ENCODE measurements around the gene SNW1.
"Not testable (repeated sequence)": the region's sequence is repeated elsewhere in the genome, so short reads cannot be mapped to it uniquely, and the experiment has no call there.

SNW1 gene

DNA sequence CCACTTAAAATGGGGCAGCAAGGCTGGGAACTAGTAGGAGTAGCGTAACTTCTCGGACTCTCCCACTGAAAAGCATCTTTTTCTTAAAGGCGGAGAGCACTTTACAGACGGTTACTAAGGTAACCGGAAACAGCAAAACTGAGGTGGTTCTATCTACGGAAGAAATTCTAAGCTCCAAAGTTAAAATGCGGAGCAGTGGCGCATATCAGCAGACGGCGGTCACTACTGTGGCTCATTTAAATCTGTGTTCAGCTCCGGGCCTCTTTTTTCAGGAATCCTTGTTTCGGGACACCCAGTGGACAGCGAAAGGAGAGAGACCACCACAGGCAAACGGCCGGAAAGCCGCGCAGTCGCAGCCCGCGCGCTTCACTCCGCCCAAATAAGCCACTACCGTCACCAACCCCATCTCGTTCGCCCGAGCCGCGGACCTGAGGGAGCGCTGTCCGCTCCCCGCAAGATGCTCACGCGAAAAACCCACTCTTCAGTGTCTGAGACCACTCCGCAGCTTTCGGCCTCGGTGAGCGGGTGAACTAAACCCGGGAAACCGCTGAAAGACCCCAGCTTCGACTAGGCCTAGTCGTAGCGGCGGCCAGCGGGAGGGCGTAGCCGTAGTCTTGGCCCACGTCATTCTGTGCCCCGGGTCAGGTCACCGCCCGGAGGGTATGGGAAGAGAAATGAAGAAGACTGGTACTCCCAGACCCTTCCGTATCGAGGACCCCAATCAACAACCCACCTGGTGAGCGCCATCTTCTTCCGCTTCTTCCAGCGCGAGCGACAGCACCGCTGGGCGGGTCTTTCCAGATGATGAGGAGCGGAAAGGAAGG is at the start of gene SNW1:
TSS of gene SNW1 (minus strand) at position 776 of the 824 bp plus-strand sequence. CDS start at position 747, 29 bp downstream.
- DNase-seq = peak; percentile 85 to 91

GRCh38 chr14:77809011-77809410 is 48.1 kb upstream of the SNW1 start:
- DNase-seq = no peak

GRCh38 chr14:77808250-77808649 is 47.3 kb upstream of the SNW1 start:
- DNase-seq = no peak

- no peak for DNase-seq
Observed at GRCh38 chr14:77805706-77806105, 44.8 kb upstream of the SNW1 start.

GRCh38 chr14:77804592-77804991 is 43.6 kb upstream of the SNW1 start:
- DNase-seq = no peak

- DNase-seq = no peak
Observed at GRCh38 chr14:77800814-77801213, 39.9 kb upstream of the SNW1 start.

DNA sequence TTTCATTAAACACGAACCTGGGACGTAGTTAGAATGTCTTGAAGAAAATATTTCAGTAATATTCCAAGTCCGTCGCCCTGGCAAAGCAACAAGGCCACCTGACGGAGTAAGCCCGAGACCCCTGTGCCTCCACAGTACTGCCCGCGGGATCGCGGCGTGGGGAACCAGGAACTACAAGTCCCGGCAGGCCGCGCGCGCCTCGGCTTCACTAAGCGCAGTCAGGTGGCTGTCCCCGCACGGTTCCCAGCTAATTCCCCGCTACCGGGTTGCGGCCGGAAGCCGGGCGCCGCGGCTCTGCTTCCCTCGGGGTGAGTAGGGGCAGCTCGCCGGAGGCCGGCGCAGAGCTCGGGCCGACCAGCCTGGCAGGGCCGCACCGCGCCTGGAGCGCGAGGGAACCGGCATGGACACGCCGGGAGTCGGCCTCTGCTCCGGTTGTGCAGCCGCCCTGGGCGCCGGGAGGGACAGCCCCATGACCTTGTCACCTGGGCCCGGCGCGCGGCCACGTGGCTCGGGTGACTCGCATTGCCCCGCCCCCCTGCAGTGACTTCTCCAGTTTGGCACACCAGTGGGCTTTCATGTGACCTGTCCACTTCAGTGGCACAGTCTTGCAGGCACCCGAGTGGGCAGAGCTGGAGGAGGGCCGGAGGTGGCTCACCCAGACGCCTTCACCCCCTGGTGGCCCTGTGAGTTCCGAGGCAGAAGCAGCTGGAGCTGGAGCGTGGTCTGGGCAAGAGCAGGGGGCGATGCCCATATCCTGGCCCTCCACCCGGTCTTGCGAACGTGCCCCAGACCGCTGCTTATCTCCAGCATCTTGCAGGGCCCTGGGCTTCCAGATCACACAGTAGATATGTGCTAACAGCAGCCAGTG is 39.1 kb upstream of the SNW1 start, which contains the start of gene ADCK1:
TSS of gene ADCK1 (plus strand) at position 247 of the 868 bp plus-strand sequence. CDS start 18,870 bp downstream, outside the sequence.
- DNase-seq = peak; percentile 86

DNA sequence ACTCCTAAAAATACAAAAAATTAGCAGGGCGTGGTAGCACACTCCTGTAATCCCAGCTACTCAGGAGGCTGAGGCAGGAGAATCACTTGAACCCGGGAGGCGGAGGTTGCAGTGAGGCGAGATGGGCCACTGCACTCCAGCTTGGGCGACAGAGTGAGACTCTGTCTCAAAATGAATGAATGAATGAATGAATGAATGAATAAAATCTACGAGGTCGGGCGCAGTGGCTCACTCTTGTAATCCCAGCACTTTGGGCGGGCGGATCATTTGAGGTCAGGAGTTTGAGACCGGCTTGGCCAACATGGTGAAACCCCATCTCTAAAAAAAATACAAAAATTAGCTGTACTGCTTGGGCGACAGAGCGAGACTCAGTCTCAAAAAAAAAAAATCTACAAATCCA is 38.5 kb upstream of the SNW1 start:
- not testable (repeated sequence) for DNase-seq

DNA sequence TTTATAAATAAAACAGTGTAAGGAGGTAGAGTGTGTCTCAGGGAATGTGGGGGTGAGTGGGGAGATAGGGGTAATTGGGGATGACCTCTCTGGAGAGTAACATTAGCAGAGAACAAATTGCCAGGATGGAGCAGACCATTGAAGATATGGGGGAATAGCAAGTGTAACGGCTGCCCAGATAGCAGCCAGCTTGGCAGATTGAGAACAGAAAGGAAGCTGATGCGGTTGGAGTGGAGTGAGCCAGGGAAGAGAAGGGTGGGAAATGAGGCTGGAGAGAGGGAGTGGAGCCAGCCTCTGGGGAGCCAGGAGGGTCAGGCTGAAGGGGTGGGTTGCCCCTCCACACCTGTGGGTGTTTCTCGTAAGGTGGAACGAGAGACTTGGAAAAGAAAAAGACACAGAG is 33.4 kb upstream of the SNW1 start:
- no peak for DNase-seq

- not testable (repeated sequence) for DNase-seq
Observed at GRCh38 chr14:77793255-77793654, 32.3 kb upstream of the SNW1 start.

GRCh38 chr14:77791225-77791600 is 30.3 kb upstream of the SNW1 start:
- DNase-seq = no peak

DNA sequence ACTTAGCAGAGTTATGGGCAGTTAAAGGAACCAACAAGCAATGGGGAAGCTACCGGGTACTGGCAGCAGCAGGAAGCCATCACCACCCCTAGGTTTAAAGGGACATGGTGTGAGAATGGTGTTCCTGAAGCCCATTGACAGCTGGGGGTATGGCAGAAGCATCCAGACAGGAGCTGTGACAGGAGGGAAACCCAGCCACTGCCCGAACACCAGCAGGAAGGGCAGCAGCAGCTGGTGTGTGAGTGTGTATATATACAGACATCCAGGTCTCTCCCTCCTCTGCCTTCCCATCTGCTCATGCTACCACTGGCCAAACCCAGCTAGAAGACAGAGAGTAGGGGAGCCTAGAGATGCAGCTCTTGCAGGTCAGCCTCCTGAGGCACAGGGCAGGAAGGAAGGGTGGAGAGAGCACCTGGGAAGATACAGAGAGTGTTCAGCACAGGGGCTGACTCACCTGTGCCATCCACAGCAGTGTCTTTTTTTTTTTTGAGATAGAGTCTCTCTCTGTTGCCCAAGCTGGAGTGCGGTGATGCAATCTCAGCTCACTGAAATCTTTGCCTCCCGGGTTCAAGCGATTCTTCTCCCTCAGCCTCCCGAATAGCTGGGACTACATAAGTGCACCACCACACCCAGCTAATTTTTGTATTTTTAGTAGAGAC is 29.7 kb upstream of the SNW1 start:
- no peak for DNase-seq

GRCh38 chr14:77786148-77786547 is 25.2 kb upstream of the SNW1 start:
- no peak for DNase-seq

GRCh38 chr14:77782202-77782601 is 21.2 kb upstream of the SNW1 start:
- DNase-seq = no peak

- DNase-seq = not testable (repeated sequence)
Observed at GRCh38 chr14:77773966-77774365, 13.0 kb upstream of the SNW1 start.

GRCh38 chr14:77768442-77769069 is 7.6 kb upstream of the SNW1 start:
- not testable (repeated sequence) for DNase-seq

DNA sequence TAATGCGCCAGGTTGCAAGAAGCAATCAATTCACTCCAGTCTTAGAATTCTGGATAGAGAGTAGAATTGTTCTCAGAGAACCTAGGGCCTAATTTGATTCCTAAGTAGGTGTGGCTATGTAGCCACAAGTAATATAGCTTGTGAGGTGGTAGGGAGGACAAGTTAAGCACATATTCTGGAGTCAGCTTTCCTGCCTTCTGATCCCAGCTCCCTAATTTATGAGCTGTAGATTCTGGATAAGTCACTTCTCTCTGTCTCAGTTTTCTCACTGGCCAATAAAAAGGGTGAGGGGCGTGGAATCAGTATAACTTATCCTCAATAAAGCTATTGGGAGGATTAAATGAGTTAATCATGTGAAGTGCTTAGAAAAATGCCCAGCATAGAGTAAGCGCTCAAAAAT is 3.0 kb upstream of the SNW1 start:
- no peak for DNase-seq

DNA sequence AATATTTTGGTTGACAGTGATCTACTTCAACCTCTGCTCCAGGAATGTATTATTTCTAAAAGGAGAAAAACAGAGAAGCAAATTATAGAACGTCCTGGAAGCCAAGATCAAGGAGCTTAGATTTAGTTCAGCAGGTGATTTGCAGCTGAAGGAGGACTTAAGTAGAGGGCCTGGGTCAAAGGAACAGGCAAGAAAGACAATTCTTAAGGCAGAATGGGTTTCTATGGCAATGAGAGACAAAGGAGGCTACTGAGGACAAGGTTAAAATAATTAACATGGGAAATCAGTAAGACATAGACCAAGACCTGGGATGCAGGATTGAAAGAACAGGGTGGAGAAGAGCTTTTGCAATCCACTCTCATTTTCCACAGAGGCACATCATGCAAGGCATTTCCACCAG is 2.4 kb upstream of the SNW1 start:
- DNase-seq = no peak

DNA sequence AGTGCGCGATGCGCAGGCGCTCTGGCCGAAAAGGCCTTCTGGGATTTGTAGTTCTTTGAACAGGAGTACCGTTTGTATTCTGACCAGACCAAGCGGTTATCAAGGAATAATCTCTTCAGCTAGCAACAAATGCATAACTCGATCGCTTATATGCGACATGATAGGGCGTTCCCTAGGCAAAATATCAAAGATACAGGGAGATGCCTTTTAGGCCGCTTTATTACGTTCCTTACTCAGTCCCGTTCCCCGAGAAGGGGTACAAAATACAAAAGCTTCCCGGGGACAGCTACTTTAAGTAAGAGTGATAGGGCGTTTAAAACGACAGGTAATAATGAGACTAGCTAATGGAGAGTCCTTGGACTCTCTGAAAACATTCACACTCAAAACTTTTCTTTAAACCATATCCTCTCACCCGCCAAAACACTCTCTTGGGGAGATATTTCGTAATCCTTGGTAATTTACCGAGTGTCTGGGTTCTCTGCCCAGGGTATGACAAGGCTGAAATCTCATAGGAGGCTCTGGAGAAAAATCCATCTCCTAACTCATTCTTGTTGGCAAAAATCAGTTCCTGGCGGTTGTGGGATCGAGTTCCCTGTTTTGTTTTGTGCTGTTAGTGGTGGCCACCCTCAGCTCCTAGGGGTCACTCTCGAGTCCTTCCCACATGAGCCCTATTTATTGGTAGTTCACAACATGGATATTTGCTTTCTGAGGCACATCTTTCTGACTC is 412 bp upstream of the SNW1 start:
- no peak for DNase-seq

DNA sequence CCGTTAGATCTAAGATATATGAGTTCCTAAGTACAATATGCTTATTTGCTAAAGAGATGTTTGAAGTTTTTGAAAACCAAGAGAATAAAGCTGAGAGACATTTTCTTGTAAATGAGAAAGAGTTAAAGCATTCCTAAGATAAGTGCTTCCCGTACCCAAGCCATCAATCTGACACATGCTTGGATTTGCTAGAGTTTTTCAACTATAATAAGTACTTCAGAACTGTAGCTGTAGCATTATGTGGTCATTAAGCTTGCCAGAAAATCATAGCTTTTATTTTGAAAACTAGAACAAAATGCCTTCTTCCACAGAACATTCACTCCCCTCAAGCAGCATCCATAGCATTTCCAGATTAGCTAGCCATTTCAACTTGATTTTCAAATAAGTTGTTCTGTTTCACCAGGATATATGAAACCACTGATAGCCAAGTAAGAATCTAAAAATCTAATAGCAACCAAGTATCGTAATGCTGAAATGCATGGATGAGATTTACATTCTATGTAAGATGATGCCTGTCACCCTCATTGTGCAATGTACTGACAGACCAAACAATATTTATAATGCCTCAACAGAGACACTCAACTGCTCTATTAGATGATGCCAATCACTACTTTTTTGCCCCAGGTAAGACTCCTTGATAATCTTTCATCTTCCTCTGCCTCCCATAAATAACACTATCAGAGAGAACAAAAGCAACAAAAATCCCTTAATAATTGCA is 8.0 kb downstream of the SNW1 start:
- DNase-seq = no peak

GRCh38 chr14:77752266-77752665 is 8.7 kb downstream of the SNW1 start:
- DNase-seq = no peak
